GM12878 (cell line): Measurements from ENCODE around the gene PRKCZ. TPM values are rescaled to one million over a fixed set of nuclear protein-coding genes. Genes with fewer than 3 reads are reported as not detected.

Experiments
- ATAC-seq: fragments of 200-7000 bp; cut with Tn5 transposase; 3 replicates; pipeline ENCODE4 v1.9.1; 2020; ENCODE audit warnings: mild to moderate bottlenecking, moderate library complexity
- BruUV-seq: library from RNA; stranded (reverse); fragments of 400-500 nt; replicated peaks from 2 replicates; lab custom pipeline; 2021; lab: Mats Ljungman, UMichigan
- CTCF ChIA-PET: fragments of 300-600 bp; sonication (Branson Sonifier 250); formaldehyde crosslinking; extraction: SDS; loops from one replicate; lab custom pipeline; 2021; ENCODE audit warnings: inconsistent platforms; lab: Yijun Ruan, JAX
- POLR2A ChIA-PET: fragments of 350-600 bp; formaldehyde crosslinking; extraction: SDS; loops from one replicate; lab custom pipeline; 2021; ENCODE audit warnings: inconsistent platforms; lab: Charles Lee
- RAD21 ChIA-PET: fragments of 300-600 bp; sonication (Branson Sonifier 250); formaldehyde crosslinking; loops from one replicate; lab custom pipeline; 2023; ENCODE audit warnings: antibody characterized with exemption; ENCODE audit not compliant: unreplicated experiment; lab: Charles Lee
- SMC1A ChIA-PET: fragments of 300-600 bp; sonication (Branson Sonifier 250); formaldehyde crosslinking; loops from one replicate; lab custom pipeline; 2023; ENCODE audit not compliant: unreplicated experiment, uncharacterized antibody; lab: Charles Lee
- DNase-seq: peaks from one replicate; pipeline ENCODE4 v3.0.0-alpha.2; 2011; ENCODE audit warnings: low read depth, low spot score
- FAIRE-seq: peaks from 3 replicates; lab custom pipeline; 2011; peaks lifted over from hg19 to GRCh38; lab: Jason Lieb, UNC
- H2AFZ ChIP-seq: 2 replicates; pipeline ENCODE4 v1.6.0; 2011; ENCODE audit warnings: low read depth, low read length, control low read depth; ENCODE audit not compliant: control insufficient read depth
- H3K27ac ChIP-seq: 2 replicates; pipeline ENCODE4 v1.5.1; 2011; ENCODE audit warnings: control low read depth; ENCODE audit not compliant: control insufficient read depth, insufficient read depth
- H3K27me3 ChIP-seq, 2 experiments: replicated peaks in 1 of 2; 2 replicates each; pipeline versions ENCODE4 v1.6.0 to v1.6.1; 2011; ENCODE audit warnings: low read length in 1 of 2; ENCODE audit not compliant: control insufficient read depth in 2 of 2, insufficient read depth in 2 of 2
- H3K36me3 ChIP-seq, 2 experiments: 2 replicates each; pipeline ENCODE4 v1.5.1; 2011; ENCODE audit warnings: low read length in 1 of 2; ENCODE audit not compliant: control insufficient read depth in 2 of 2, insufficient read depth in 2 of 2
- H3K4me1 ChIP-seq: 2 replicates; pipeline ENCODE4 v1.6.1; 2011; ENCODE audit warnings: mild to moderate bottlenecking, low read length, moderate library complexity, mixed read lengths; ENCODE audit not compliant: control insufficient read depth, insufficient read depth
- H3K4me2 ChIP-seq: 2 replicates; pipeline ENCODE4 v1.6.0; 2011; ENCODE audit warnings: control low read depth; ENCODE audit not compliant: control insufficient read depth, insufficient read depth
- H3K4me3 ChIP-seq: fragments of 200-600 bp; sonication (generic); 2 replicates; pipeline ENCODE4 v1.5.1; 2016
- H3K79me2 ChIP-seq: 2 replicates; pipeline ENCODE4 v1.6.0; 2011; ENCODE audit warnings: low read length; ENCODE audit not compliant: control insufficient read depth, insufficient read depth
- H3K9ac ChIP-seq: 2 replicates; pipeline ENCODE4 v1.8.0; 2011; ENCODE audit warnings: low read length, control low read depth, mixed read lengths; ENCODE audit not compliant: control insufficient read depth, insufficient read depth
- H3K9me3 ChIP-seq: replicated peaks from 3 replicates; pipeline ENCODE4 v1.5.1; 2011; ENCODE audit warnings: mild to moderate bottlenecking, low read length; ENCODE audit not compliant: control insufficient read depth, insufficient read depth
- H4K20me1 ChIP-seq: 2 replicates; pipeline ENCODE4 v1.6.0; 2011; ENCODE audit not compliant: control insufficient read depth, insufficient read depth
- BCL3 ChIP-seq: IDR thresholded peaks from 2 replicates; pipeline ENCODE4 v1.6.1; 2011; ENCODE audit warnings: borderline replicate concordance, low read depth, mild to moderate bottlenecking, moderate library complexity, low read length; ENCODE audit not compliant: insufficient read depth, poor library complexity, severe bottlenecking
- CREM ChIP-seq: IDR thresholded peaks from 2 replicates; pipeline ENCODE4 v1.6.1; 2014; ENCODE audit warnings: antibody characterized with exemption, low read depth
- E4F1 ChIP-seq: fragments of 450-650 bp; IDR thresholded peaks from 2 replicates; pipeline ENCODE4 v1.6.1; 2018; ENCODE audit warnings: borderline replicate concordance, mild to moderate bottlenecking; ENCODE audit not compliant: partially characterized antibody
- NKRF ChIP-seq: fragments of 450-650 bp; conservative IDR thresholded peaks from 2 replicates; pipeline ENCODE4 v1.6.1; 2017; ENCODE audit warnings: mild to moderate bottlenecking, moderate library complexity
- POLR2AphosphoS5 ChIP-seq: IDR thresholded peaks from 2 replicates; pipeline ENCODE4 v1.6.1; 2011; ENCODE audit warnings: mild to moderate bottlenecking, low read length, inconsistent platforms
- POU2F2 ChIP-seq: IDR thresholded peaks from 3 replicates; pipeline ENCODE4 v1.6.1; 2011; ENCODE audit warnings: low read depth, mild to moderate bottlenecking, low read length, borderline replicate concordance
- RFX5 ChIP-seq: IDR thresholded peaks from 2 replicates; pipeline ENCODE4 v1.6.1; 2011; ENCODE audit warnings: low read depth, low read length, improper control_type of control experiment
- RUNX3 ChIP-seq: IDR thresholded peaks from 2 replicates; pipeline ENCODE4 v1.6.1; 2012; ENCODE audit warnings: low read length, inconsistent platforms
- SMAD5 ChIP-seq: IDR thresholded peaks from 2 replicates; pipeline ENCODE4 v1.6.1; 2016; ENCODE audit warnings: antibody characterized with exemption, low read depth
- TAF1 ChIP-seq: IDR thresholded peaks from 2 replicates; pipeline ENCODE4 v1.6.1; 2011; ENCODE audit warnings: mild to moderate bottlenecking, low read depth, low read length, borderline replicate concordance
- TCF12 ChIP-seq: IDR thresholded peaks from 2 replicates; pipeline ENCODE4 v1.6.1; 2011; ENCODE audit warnings: low read depth, mild to moderate bottlenecking, low read length
- TCF7 ChIP-seq: IDR thresholded peaks from 2 replicates; pipeline ENCODE4 v1.6.1; 2014; ENCODE audit warnings: antibody characterized with exemption, borderline replicate concordance
- ZZZ3 ChIP-seq: IDR thresholded peaks from 2 replicates; pipeline ENCODE4 v1.6.1; 2011; ENCODE audit warnings: low read depth; ENCODE audit not compliant: control insufficient read depth, insufficient read length
- WGBS: methylation state at CpG from one replicate; pipeline ENCODE4 v1.1.6; 2016; ENCODE audit warnings: low lambda C conversion rate; ENCODE audit not compliant: insufficient replicate concordance, insufficient coverage; ENCODE audit errors: missing lambda C conversion rate; 5-methylcytosine and 5-hydroxymethylcytosine counted together
- in situ Hi-C: fragments of 300-500 bp; cut with MboI; formaldehyde crosslinking; loops from 9 replicates; pipeline ENCODE4 v1.14.3; 2018; ENCODE audit warnings: mixed read lengths
- intact Hi-C: fragments of 100-400 bp; cut with micrococcal nuclease; formaldehyde crosslinking; loops from one replicate; pipeline ENCODE4 v1.14.2; 2022; ENCODE audit not compliant: unreplicated experiment
- polyA plus RNA-seq, 11 experiments: library from polyadenylated mRNA; depleted of rRNA in 4 of 11; unstranded in 6 of 11; stranded (reverse) in 5 of 11; fragments of >200 nt; fragmentation: Nextera tagmentation in 4 of 11; fragmentation: Illumina TruSeq in 1 of 11; extraction: Ambion mirVana in 4 of 11; extraction: Trizol in 1 of 11; gene quantifications; 1 replicate in 1 of 11; 2 replicates in 10 of 11; pipeline versions ENCODE4 v1.2.1 to v1.2.3, GENCODE V29; 2011 to 2016; ENCODE audit warnings: inconsistent platforms in 2 of 11, missing spikeins in 2 of 11, low read depth in 1 of 11
- total RNA-seq, 4 experiments: library from RNA; depleted of rRNA in 3 of 4; stranded (reverse); fragments of >200 nt in 3 of 4; fragmentation: Illumina TruSeq in 1 of 4; extraction: Trizol in 1 of 4; gene quantifications; 2 replicates each; pipeline versions ENCODE4 v1.2.1 to v1.2.3, GENCODE V29; 2013 to 2021

The PRKCZ gene
- total and polyA plus RNA-seq, 10 of the 15 experiments (the other 5 are each of a cell fraction or from before 2014, with no cell fraction given) = 0.05 to 1.9 (median 0.64) TPM; not detected in 1

- Histone ChIP-seq H3K9me3 (no peaks in the 10 kb centered on the region), H2AFZ (no peak overlapping the region), H3K4me1 (no peaks in the 10 kb centered on the region), H3K27ac (no peak overlapping the region)
- intact Hi-C loops = no loop called here
- WGBS = 44% methylated on average over 27 of the region's 27 CpGs
- in situ Hi-C loops = no loop called here
- CTCF ChIA-PET = no interaction called here
- TF ChIP-seq TAF1 = no peak
- no peak for TF ChIP-seq TCF12
- no peak for TF ChIP-seq RFX5
- TF ChIP-seq POLR2AphosphoS5 = no peak
- no peak for TF ChIP-seq E4F1
- TF ChIP-seq POU2F2 = no peak
- TF ChIP-seq CREM = no peak
- TF ChIP-seq NKRF = no peak
- no peak for TF ChIP-seq RUNX3
- no peak for TF ChIP-seq BCL3
- no peak for TF ChIP-seq SMAD5
- TF ChIP-seq ZZZ3 = no peak
- no peak for TF ChIP-seq TCF7
- TF ChIP-seq, all 136 proteins: peak for 0
- Histone ChIP-seq H3K4me3 (no peak overlapping the region), H4K20me1 (no peaks in the 10 kb centered on the region), H3K79me2 (no peaks in the 10 kb centered on the region), H3K9ac (no peak overlapping the region), H3K4me2 (no peak overlapping the region), H3K36me3 (no peaks in the 10 kb centered on the region), H3K27me3 (no peaks in the 10 kb centered on the region; a peak in 1 of 4 replicates)
- no peak for ATAC-seq
- BruUV-seq = no TSS peak
- no peak for DNase-seq
- no peak for FAIRE-seq
- POLR2A ChIA-PET = no interaction called here
- SMC1A ChIA-PET = no interaction called here
- RAD21 ChIA-PET = no interaction called here
Measured at GRCh38 chr1:2009101-2010053, 40.8 kb upstream of the PRKCZ start.
